OCI-LY7 (cell line): Measurements from ENCODE around the gene ZNF557. TPM values are rescaled to one million over a fixed set of nuclear protein-coding genes. Genes with fewer than 3 reads are reported as not detected.

Experiments used
- BruUV-seq: library from RNA; stranded (reverse); fragments of 400-500 nt; replicated peaks from 2 replicates; lab custom pipeline; 2021; lab: Mats Ljungman, UMichigan
- CTCF ChIA-PET: fragments of 300-600 bp; sonication (Branson Sonifier 250); formaldehyde crosslinking; loops from one replicate; lab custom pipeline; 2022; ENCODE audit warnings: antibody characterized with exemption; ENCODE audit not compliant: unreplicated experiment; lab: Charles Lee
- POLR2A ChIA-PET: fragments of 300-600 bp; sonication (Branson Sonifier 250); formaldehyde crosslinking; loops from one replicate; lab custom pipeline; 2022; ENCODE audit warnings: antibody characterized with exemption; lab: Charles Lee
- DNase-seq: peaks from one replicate; pipeline ENCODE4 v3.0.0-alpha.2; 2015; ENCODE audit warnings: low spot score
- H2AFZ ChIP-seq: fragments of 200-600 bp; sonication (generic), shearing (Covaris generic); 2 replicates; pipeline ENCODE4 v1.6.1; 2014; ENCODE audit warnings: mild to moderate bottlenecking, antibody characterized with exemption, low read length, moderate library complexity
- H3K27ac ChIP-seq: fragments of 200-600 bp; sonication (generic); 2 replicates; pipeline ENCODE4 v1.5.1; 2014; ENCODE audit warnings: mixed run types, low read depth, mild to moderate bottlenecking, moderate library complexity, low read length, inconsistent platforms; ENCODE audit not compliant: poor library complexity, severe bottlenecking
- H3K36me3 ChIP-seq: fragments of 200-600 bp; sonication (generic); 2 replicates; pipeline ENCODE4 v1.6.1; 2014; ENCODE audit warnings: mild to moderate bottlenecking, antibody characterized with exemption, low read length, moderate library complexity, mixed read lengths; ENCODE audit not compliant: insufficient read depth
- H3K4me1 ChIP-seq: fragments of 200-600 bp; sonication (generic); 2 replicates; pipeline ENCODE4 v1.5.1; 2014; ENCODE audit warnings: mild to moderate bottlenecking, low read length; ENCODE audit not compliant: insufficient read depth, poor library complexity, severe bottlenecking
- H3K4me2 ChIP-seq: fragments of 200-600 bp; sonication (generic); 2 replicates; pipeline ENCODE4 v1.6.1; 2014; ENCODE audit warnings: mild to moderate bottlenecking, low read length
- H3K4me3 ChIP-seq: fragments of 200-600 bp; sonication (generic); 2 replicates; pipeline ENCODE4 v1.5.1; 2014; ENCODE audit warnings: mild to moderate bottlenecking, low read depth, low read length; ENCODE audit not compliant: poor library complexity, severe bottlenecking
- H3K79me2 ChIP-seq: fragments of 200-600 bp; sonication (generic); 2 replicates; pipeline ENCODE4 v1.6.1; 2016; ENCODE audit warnings: low read depth, mild to moderate bottlenecking, low read length, moderate library complexity, mixed read lengths; ENCODE audit not compliant: insufficient read depth
- H3K9me2 ChIP-seq: fragments of 200-600 bp; sonication (generic); 2 replicates; pipeline ENCODE4 v1.6.1; 2016; ENCODE audit warnings: mild to moderate bottlenecking, low read length, mixed read lengths; ENCODE audit not compliant: insufficient read depth
- H3K9me3 ChIP-seq: fragments of 200-600 bp; sonication (generic); 2 replicates; pipeline ENCODE4 v1.6.1; 2014; ENCODE audit warnings: mild to moderate bottlenecking, mixed run types, low read length, mixed read lengths
- H4K20me1 ChIP-seq: fragments of 200-600 bp; sonication (generic); 2 replicates; pipeline ENCODE4 v1.6.1; 2014; ENCODE audit warnings: mild to moderate bottlenecking, antibody characterized with exemption, low read length, moderate library complexity, mixed read lengths; ENCODE audit not compliant: insufficient read depth
- EZH2phosphoT487 ChIP-seq: fragments of 200-600 bp; sonication (generic); IDR thresholded peaks from 2 replicates; pipeline ENCODE4 v1.6.1; 2018; ENCODE audit warnings: low read depth, borderline replicate concordance, mild to moderate bottlenecking, mixed run types, antibody characterized with exemption, low read length, moderate library complexity, mixed read lengths
- intact Hi-C: fragments of 100-400 bp; cut with micrococcal nuclease; formaldehyde crosslinking; loops from one replicate; pipeline ENCODE4 v1.10.0; 2022; ENCODE audit not compliant: unreplicated experiment
- total RNA-seq, 2 experiments: library from RNA; depleted of rRNA in 1 of 2; stranded (reverse); fragments of >200 nt in 1 of 2; shearing (Covaris generic) in 1 of 2; gene quantifications; 2 replicates each; pipeline ENCODE4 v1.2.3, GENCODE V29; 2014 to 2022
- TF ChIP-seq, protein P1 (sequence below): fragments of 200-600 bp; sonication (generic); conservative IDR thresholded peaks from 2 replicates; pipeline ENCODE4 v1.5.1; 2014; ENCODE audit warnings: mild to moderate bottlenecking, antibody characterized with exemption, low read length, moderate library complexity, mixed read lengths

Gene ZNF557
- total RNA-seq, 2 experiments from 2014 or later, result 12.0 to 16.1 TPM

DNA sequence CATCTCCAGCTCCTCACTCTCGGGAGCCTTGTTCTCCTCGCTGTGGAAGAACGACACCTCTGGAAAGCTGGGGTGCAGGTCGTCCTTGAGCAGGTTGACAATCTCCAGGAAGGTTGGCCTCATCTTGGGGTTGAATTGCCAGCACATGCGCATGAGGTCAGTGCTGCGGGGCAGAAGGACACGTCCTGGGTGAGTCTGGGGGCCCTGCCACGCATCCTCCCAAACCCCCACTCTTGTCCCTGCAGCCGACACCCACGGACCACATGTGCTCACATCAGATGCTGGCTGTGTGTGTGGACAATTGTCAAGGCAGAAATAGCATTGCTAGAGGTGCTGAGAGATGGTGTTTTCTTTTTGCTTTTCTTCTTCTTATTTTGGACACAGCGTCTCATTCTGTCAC is 47.7 kb downstream of the ZNF557 start:
- ChIA-PET CTCF (no interaction called here), POLR2A (no interaction called here)
- Histone ChIP-seq H3K9me3 (no peaks in the 10 kb centered on the region), H2AFZ (no peak overlapping the region), H3K4me2 (no peak overlapping the region), H3K4me1 (no peaks in the 10 kb centered on the region), H4K20me1 (no peaks in the 10 kb centered on the region), H3K36me3 (peaks cover 65% of the 10 kb centered on the region), H3K79me2 (no peaks in the 10 kb centered on the region), H3K27ac (no peak overlapping the region), H3K9me2 (no peaks in the 10 kb centered on the region), H3K4me3 (no peak overlapping the region)
- no peak for TF ChIP-seq EZH2phosphoT487
- TF ChIP-seq, protein P1, sequence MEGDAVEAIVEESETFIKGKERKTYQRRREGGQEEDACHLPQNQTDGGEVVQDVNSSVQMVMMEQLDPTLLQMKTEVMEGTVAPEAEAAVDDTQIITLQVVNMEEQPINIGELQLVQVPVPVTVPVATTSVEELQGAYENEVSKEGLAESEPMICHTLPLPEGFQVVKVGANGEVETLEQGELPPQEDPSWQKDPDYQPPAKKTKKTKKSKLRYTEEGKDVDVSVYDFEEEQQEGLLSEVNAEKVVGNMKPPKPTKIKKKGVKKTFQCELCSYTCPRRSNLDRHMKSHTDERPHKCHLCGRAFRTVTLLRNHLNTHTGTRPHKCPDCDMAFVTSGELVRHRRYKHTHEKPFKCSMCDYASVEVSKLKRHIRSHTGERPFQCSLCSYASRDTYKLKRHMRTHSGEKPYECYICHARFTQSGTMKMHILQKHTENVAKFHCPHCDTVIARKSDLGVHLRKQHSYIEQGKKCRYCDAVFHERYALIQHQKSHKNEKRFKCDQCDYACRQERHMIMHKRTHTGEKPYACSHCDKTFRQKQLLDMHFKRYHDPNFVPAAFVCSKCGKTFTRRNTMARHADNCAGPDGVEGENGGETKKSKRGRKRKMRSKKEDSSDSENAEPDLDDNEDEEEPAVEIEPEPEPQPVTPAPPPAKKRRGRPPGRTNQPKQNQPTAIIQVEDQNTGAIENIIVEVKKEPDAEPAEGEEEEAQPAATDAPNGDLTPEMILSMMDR, result no peak
- no TSS peak for BruUV-seq
- no peak for DNase-seq
- intact Hi-C loops, result no loop called here

DNA sequence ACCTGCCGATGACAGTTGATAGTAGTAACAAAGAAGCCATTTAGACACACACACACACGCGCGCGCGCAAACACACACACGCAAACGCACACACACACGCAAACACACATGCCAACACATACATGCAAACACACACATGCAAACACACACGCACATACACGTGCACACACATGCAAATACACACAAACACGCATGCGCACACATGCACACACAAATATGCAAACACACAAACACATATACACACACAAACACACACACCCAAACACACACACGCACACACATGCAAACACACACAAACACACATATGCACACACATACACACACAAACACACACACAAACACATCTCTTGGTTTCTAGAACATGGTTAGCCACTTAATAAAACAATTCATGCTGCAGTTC is 50.1 kb downstream of the ZNF557 start:
- no peak for DNase-seq
- Histone ChIP-seq H3K27ac (no peak overlapping the region), H3K4me2 (no peak overlapping the region), H3K79me2 (no peaks in the 10 kb centered on the region), H3K4me3 (no peak overlapping the region), H3K4me1 (no peaks in the 10 kb centered on the region), H3K36me3 (peaks cover 74% of the 10 kb centered on the region), H2AFZ (no peak overlapping the region), H3K9me3 (no peaks in the 10 kb centered on the region), H3K9me2 (no peaks in the 10 kb centered on the region), H4K20me1 (no peaks in the 10 kb centered on the region)
- intact Hi-C loops, result no loop called here
- CTCF ChIA-PET, result no interaction called here
- POLR2A ChIA-PET, result interaction anchor here (0.6 kb wide), 1 partner anchor 26 kb away, joined by 4 read pairs; no protein-coding TSS in a partner anchor
- BruUV-seq, result no TSS peak
- TF ChIP-seq EZH2phosphoT487, result no peak
- TF ChIP-seq, protein P1, result no peak

DNA sequence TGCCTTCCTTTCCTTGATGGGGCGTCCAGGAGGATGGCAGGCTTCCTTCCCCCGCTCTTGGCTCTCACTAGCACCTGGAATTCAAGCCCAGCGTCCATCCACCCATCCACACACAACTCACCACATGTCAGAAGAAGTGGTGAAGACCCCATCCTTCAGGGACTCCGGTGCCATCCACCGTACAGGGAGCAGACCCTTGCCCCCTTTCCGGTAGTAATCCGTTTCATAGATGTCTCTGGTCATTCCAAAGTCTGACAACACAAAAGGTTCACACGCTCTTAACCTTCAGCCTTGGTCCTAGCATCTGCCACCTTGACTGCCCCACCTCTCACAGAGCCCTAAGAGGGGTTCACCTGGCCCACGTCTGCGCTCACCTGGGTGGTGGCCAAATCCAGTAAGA is 51.0 kb downstream of the ZNF557 start:
- Histone ChIP-seq H2AFZ (no peak overlapping the region), H3K36me3 (peaks cover 77% of the 10 kb centered on the region), H3K4me3 (no peak overlapping the region), H3K4me2 (no peak overlapping the region), H3K9me3 (0 out of 2 replicates have a peak, but pooled peaks cover 2% of the 10 kb centered on the region), H3K27ac (no peak overlapping the region), H3K79me2 (no peaks in the 10 kb centered on the region), H3K9me2 (no peaks in the 10 kb centered on the region), H4K20me1 (no peaks in the 10 kb centered on the region), H3K4me1 (no peaks in the 10 kb centered on the region)
- no peak for DNase-seq
- BruUV-seq, result no TSS peak
- ChIA-PET CTCF (interaction anchor here (1.0 kb wide), 1 partner anchor 239 kb away, joined by 3 read pairs; no protein-coding TSS in a partner anchor), POLR2A (no interaction called here)
- intact Hi-C loops, result no loop called here
- no peak for TF ChIP-seq EZH2phosphoT487
- TF ChIP-seq, protein P1, result no peak
